B cell (primary cell): ENCODE measurements around the gene ATP23. TPM values are rescaled to one million over a fixed set of nuclear protein-coding genes. Genes with fewer than 3 reads are reported as not detected.

ENCODE experiments used
- ATAC-seq: fragments of 200-7000 bp; cut with Tn5 transposase; one replicate; pipeline ENCODE4 v1.10.0; 2021; ENCODE audit warnings: low read depth, mild to moderate bottlenecking, moderate number of reproducible peaks, moderate library complexity
- CTCF ChIA-PET: fragments of 350-600 bp; sonication (Branson Sonifier 250); formaldehyde crosslinking; loops from one replicate; lab custom pipeline; 2021; ENCODE audit warnings: antibody characterized with exemption, inconsistent platforms; lab: Charles Lee
- POLR2A ChIA-PET: fragments of 350-600 bp; sonication (Branson Sonifier 250); formaldehyde crosslinking; loops from one replicate; lab custom pipeline; 2021; ENCODE audit warnings: antibody characterized with exemption; lab: Charles Lee
- DNase-seq: peaks from one replicate; pipeline ENCODE4 v3.0.0; 2013
- H2AFZ ChIP-seq: 2 replicates; pipeline ENCODE4 v1.6.1; 2012; ENCODE audit warnings: mild to moderate bottlenecking, low read depth, low read length; ENCODE audit not compliant: insufficient read depth, poor library complexity, severe bottlenecking
- H3K27ac ChIP-seq, 2 donors: 1 replicate in 1 of 2; 2 replicates in 1 of 2; pipeline ENCODE4 v1.5.1; 2012 to 2013; ENCODE audit warnings: low read length in 2 of 2, mild to moderate bottlenecking in 2 of 2, moderate library complexity in 1 of 2
- H3K27me3 ChIP-seq, 4 experiments: fragments of 200-600 bp in 1 of 4; sonication (generic) in 1 of 4; replicated peaks in 1 of 4; 1 replicate in 2 of 4; 2 replicates in 2 of 4; pipeline versions ENCODE4 v1.6.1 to v1.7.0; 2013 to 2016; ENCODE audit warnings: low read length in 3 of 4, mild to moderate bottlenecking in 2 of 4, mixed read lengths in 1 of 4, moderate library complexity in 1 of 4; ENCODE audit not compliant: insufficient read depth in 4 of 4, control insufficient read depth in 3 of 4; ENCODE audit errors: control extremely low read depth in 1 of 4
- H3K36me3 ChIP-seq, 2 experiments: replicated peaks in 1 of 2; 1 replicate in 1 of 2; 2 replicates in 1 of 2; pipeline versions ENCODE4 v1.6.1 to v1.7.1; 2013; ENCODE audit warnings: low read length in 1 of 2; ENCODE audit not compliant: insufficient read depth in 2 of 2, control insufficient read depth in 1 of 2; ENCODE audit errors: control extremely low read depth in 1 of 2, extremely low read depth in 1 of 2
- H3K4me1 ChIP-seq, 2 donors: fragments of 200-600 bp in 1 of 2; sonication (generic) in 1 of 2; 1 replicate in 1 of 2; 2 replicates in 1 of 2; pipeline versions ENCODE4 v1.5.1 to v1.6.1; 2013 to 2017; ENCODE audit warnings: low read length in 2 of 2; ENCODE audit not compliant: control insufficient read depth in 2 of 2, insufficient read depth in 2 of 2
- H3K4me2 ChIP-seq: replicated peaks from 2 replicates; pipeline ENCODE3; 2012; ENCODE audit warnings: mild to moderate bottlenecking, low read depth, low read length; ENCODE audit not compliant: poor library complexity, severe bottlenecking
- H3K4me3 ChIP-seq, 5 experiments: fragments of 200-600 bp in 1 of 5; sonication (generic) in 1 of 5; 1 replicate in 3 of 5; 2 replicates in 2 of 5; pipeline versions ENCODE4 v1.5.1 to v1.7.0; 2011 to 2016; ENCODE audit warnings: low read length in 4 of 5, mild to moderate bottlenecking in 4 of 5, low read depth in 2 of 5, control low read depth in 1 of 5, moderate library complexity in 1 of 5; ENCODE audit not compliant: insufficient read depth in 1 of 5; ENCODE audit errors: control extremely low read depth in 1 of 5, extremely low read depth in 1 of 5
- H3K79me2 ChIP-seq: fragments of 200-600 bp; sonication (generic); one replicate; pipeline ENCODE4 v1.6.0; 2016; ENCODE audit warnings: low read length; ENCODE audit not compliant: control insufficient read depth, insufficient read depth
- H3K9ac ChIP-seq: fragments of 200-600 bp; sonication (generic); 2 replicates; pipeline ENCODE4 v1.6.1; 2017; ENCODE audit warnings: mild to moderate bottlenecking, low read length, moderate library complexity
- H3K9me3 ChIP-seq, 3 donors: one replicate each; pipeline versions ENCODE4 v1.6.1 to v1.7.1; 2013; ENCODE audit warnings: low read length in 2 of 3; ENCODE audit not compliant: control insufficient read depth in 2 of 3, insufficient read depth in 1 of 3; ENCODE audit errors: control extremely low read depth in 1 of 3
- H4K20me1 ChIP-seq: 2 replicates; pipeline ENCODE4 v1.6.0; 2012; ENCODE audit warnings: mild to moderate bottlenecking, low read length; ENCODE audit not compliant: insufficient read depth, control insufficient read depth, poor library complexity, severe bottlenecking
- H3K27ac Mint-ChIP-seq: one replicate; pipeline ENCODE4 v1.8.0; 2021; ENCODE audit warnings: mixed read lengths
- H3K27me3 Mint-ChIP-seq: one replicate; pipeline ENCODE4 v1.8.0; 2021; ENCODE audit warnings: mixed read lengths
- H3K4me1 Mint-ChIP-seq: one replicate; pipeline ENCODE4 v1.8.0; 2021; ENCODE audit warnings: mixed read lengths
- H3K4me3 Mint-ChIP-seq: one replicate; pipeline ENCODE4 v1.8.0; 2021; ENCODE audit warnings: mixed read lengths
- H3K9me3 Mint-ChIP-seq: one replicate; pipeline ENCODE4 v1.8.0; 2022; ENCODE audit warnings: mixed read lengths; ENCODE audit not compliant: insufficient read depth
- CTCF ChIP-seq: fragments of 200-600 bp; IDR thresholded peaks from one replicate; pipeline ENCODE4 v1.8.0; 2022; ENCODE audit warnings: antibody characterized with exemption, mild to moderate bottlenecking
- EZH2 ChIP-seq: IDR thresholded peaks from 2 replicates; pipeline ENCODE4 v1.6.1; 2012; ENCODE audit warnings: borderline replicate concordance, low read depth, mild to moderate bottlenecking, moderate library complexity, low read length; ENCODE audit not compliant: insufficient read depth, poor library complexity, severe bottlenecking
- WGBS: methylation state at CpG from one replicate; pipeline ENCODE4 v1.1.5; 2013; ENCODE audit warnings: missing lambda C conversion rate; ENCODE audit not compliant: insufficient coverage; 5-methylcytosine and 5-hydroxymethylcytosine counted together
- intact Hi-C: fragments of 100-400 bp; cut with micrococcal nuclease; formaldehyde crosslinking; loops from one replicate; pipeline ENCODE4 v1.10.0; 2022
- polyA plus RNA-seq: library from polyadenylated mRNA; depleted of rRNA; stranded (reverse); fragments of >200 nt; gene quantifications from 2 replicates; pipeline ENCODE4 v1.2.3, GENCODE V29; 2012
- total RNA-seq, 2 donors: library from RNA; stranded (reverse); fragments of 120-200 nt in 1 of 2; gene quantifications; 1 replicate in 1 of 2; 2 replicates in 1 of 2; pipeline versions ENCODE4 v1.2.3 to v1.2.4, GENCODE V29; 2013 to 2022

The ATP23 gene
- total and polyA plus RNA-seq, 2 donors (not counting 1 experiment from before 2014, with no cell fraction given) = 6.2 to 16.3 TPM

- Histone ChIP-seq H3K4me1 (no peaks in the 10 kb centered on the region), H4K20me1 (no peaks in the 10 kb centered on the region), H2AFZ (no peak overlapping the region), H3K79me2 (no peaks in the 10 kb centered on the region), H3K27me3 (no peaks in the 10 kb centered on the region), H3K9me3 (no peaks in the 10 kb centered on the region), H3K36me3 (no peaks in the 10 kb centered on the region), H3K9ac (no peak overlapping the region), H3K4me2 (no peak overlapping the region), H3K4me3 (no peak overlapping the region), H3K27ac (no peak overlapping the region)
- CTCF ChIA-PET = no interaction called here
- Mint-ChIP-seq H3K27ac (no peak overlapping the region), H3K27me3 (peaks cover 16% of the 10 kb centered on the region), H3K4me3 (no peak overlapping the region), H3K9me3 (no peaks in the 10 kb centered on the region), H3K4me1 (no peaks in the 10 kb centered on the region)
- intact Hi-C loops = no loop called here
- no CpG with 5 or more reads among the region's 3 CpGs for WGBS
- ATAC-seq (no peak), DNase-seq (no peak)
- TF ChIP-seq EZH2 = no peak
- no peak for TF ChIP-seq CTCF
- POLR2A ChIA-PET = no interaction called here
Observed at GRCh38 chr12:58008634-58009033, 67.3 kb downstream of the ATP23 start.

Other genes starting within 250 kb of the ATP23 start
- 182 and 200 TPM in 2 replicates for gene OS9, start 247.4 kb upstream of the ATP23 start, total RNA-seq
- gene OS9, start 247.4 kb upstream of the ATP23 start, polyA plus RNA-seq = 234 and 294 TPM in 2 replicates
- gene AGAP2, start 202.8 kb upstream of the ATP23 start, total RNA-seq = 27.0 and 27.6 TPM in 2 replicates
- 17.1 and 22.2 TPM in 2 replicates for gene AGAP2, start 202.8 kb upstream of the ATP23 start, polyA plus RNA-seq
- 29.6 and 33.5 TPM in 2 replicates for gene TSPAN31, start 196.5 kb upstream of the ATP23 start, total RNA-seq
- gene TSPAN31, start 196.5 kb upstream of the ATP23 start, polyA plus RNA-seq = 24.0 and 26.8 TPM in 2 replicates
- gene CDK4, start 189.3 kb upstream of the ATP23 start, total RNA-seq = 43.1 and 44.6 TPM in 2 replicates
- gene CDK4, start 189.3 kb upstream of the ATP23 start, polyA plus RNA-seq = 21.5 and 34.8 TPM in 2 replicates
- gene MARCHF9, start 186.5 kb upstream of the ATP23 start, total RNA-seq = 81.4 and 83.1 TPM in 2 replicates
- gene MARCHF9, start 186.5 kb upstream of the ATP23 start, polyA plus RNA-seq = 120 and 128 TPM in 2 replicates
- 0.79 and 1.1 TPM in 2 replicates for gene CYP27B1, start 174.5 kb upstream of the ATP23 start, total RNA-seq
- 0.66 and 2.1 TPM in 2 replicates for gene CYP27B1, start 174.5 kb upstream of the ATP23 start, polyA plus RNA-seq
- 8.5 and 9.2 TPM in 2 replicates for gene METTL1, start 169.5 kb upstream of the ATP23 start, total RNA-seq
- gene METTL1, start 169.5 kb upstream of the ATP23 start, polyA plus RNA-seq = 9.1 and 9.6 TPM in 2 replicates
- gene EEF1AKMT3, start 169.0 kb upstream of the ATP23 start, total RNA-seq = 1.3 and 2.6 TPM in 2 replicates
- 0.89 and 1.0 TPM in 2 replicates for gene EEF1AKMT3, start 169.0 kb upstream of the ATP23 start, polyA plus RNA-seq
- gene TSFM, start 158.8 kb upstream of the ATP23 start, total RNA-seq = 20.6 and 20.9 TPM in 2 replicates
- 3.9 and 5.6 TPM in 2 replicates for gene TSFM, start 158.8 kb upstream of the ATP23 start, polyA plus RNA-seq
- 5.3 and 6.9 TPM in 2 replicates for gene AVIL, start 122.8 kb upstream of the ATP23 start, total RNA-seq
- 3.4 and 3.5 TPM in 2 replicates for gene AVIL, start 122.8 kb upstream of the ATP23 start, polyA plus RNA-seq
- 203 and 209 TPM in 2 replicates for gene CTDSP2, start 94.8 kb upstream of the ATP23 start, total RNA-seq
- 77.1 and 99.1 TPM in 2 replicates for gene CTDSP2, start 94.8 kb upstream of the ATP23 start, polyA plus RNA-seq